Transverse colon (tissue), 4 donors: ENCODE data around the gene KANTR. TPM values are rescaled to one million over a fixed set of nuclear protein-coding genes. Genes with fewer than 3 reads are reported as not detected.

ENCODE experiments used
- DNase-seq: peaks from one replicate; pipeline ENCODE4 v3.0.0-alpha.2; 2019
- H3K27ac ChIP-seq, 4 donors: fragments of 200-600 bp; sonication (generic); 2 replicates each; pipeline ENCODE4 v1.5.1; 2016 to 2018; ENCODE audit warnings: inconsistent platforms in 4 of 4
- H3K27me3 ChIP-seq: fragments of 200-600 bp; sonication (generic); 2 replicates; pipeline ENCODE4 v1.5.1; 2017; ENCODE audit warnings: inconsistent platforms
- H3K36me3 ChIP-seq, 4 donors: fragments of 200-600 bp; sonication (generic); 2 replicates each; pipeline ENCODE4 v1.5.1; 2017 to 2019; ENCODE audit warnings: inconsistent platforms in 4 of 4
- H3K4me1 ChIP-seq, 4 donors: fragments of 200-600 bp; sonication (generic); 2 replicates each; pipeline ENCODE4 v1.5.1; 2017 to 2020; ENCODE audit warnings: inconsistent platforms in 4 of 4
- H3K4me3 ChIP-seq, 4 donors: fragments of 200-600 bp; sonication (generic); 1 replicate in 1 of 4; 2 replicates in 3 of 4; pipeline versions ENCODE4 v1.5.1 to v1.6.1; 2017 to 2019; ENCODE audit warnings: inconsistent platforms in 4 of 4
- H3K9me3 ChIP-seq, 2 donors: fragments of 200-600 bp; sonication (generic); 2 replicates each; pipeline ENCODE4 v1.5.1; 2017 to 2019; ENCODE audit warnings: inconsistent platforms in 2 of 2
- CTCF ChIP-seq, 5 experiments: fragments of 200-600 bp in 3 of 5; fragments of 450-650 bp in 2 of 5; sonication (generic) in 3 of 5; IDR thresholded peaks; 1 replicate in 2 of 5; 2 replicates in 3 of 5; pipeline ENCODE4 v1.5.1; 2016 to 2017; ENCODE audit warnings: antibody characterized with exemption in 5 of 5, inconsistent platforms in 3 of 5, mild to moderate bottlenecking in 2 of 5, moderate library complexity in 1 of 5
- EP300 ChIP-seq: sonication (generic); formaldehyde crosslinking; IDR thresholded peaks from one replicate; pipeline ENCODE4 v1.6.1; 2017; ENCODE audit warnings: antibody characterized with exemption, low read depth
- POLR2A ChIP-seq: fragments of 450-650 bp; IDR thresholded peaks from one replicate; pipeline ENCODE4 v1.6.1; 2016; ENCODE audit warnings: antibody characterized with exemption, mild to moderate bottlenecking, moderate library complexity
- POLR2AphosphoS5 ChIP-seq, 3 donors: sonication (generic); formaldehyde crosslinking; IDR thresholded peaks; one replicate each; pipeline ENCODE4 v1.6.1; 2016; ENCODE audit warnings: antibody characterized with exemption in 3 of 3
- WGBS, 2 donors: methylation state at CpG; one replicate each; pipeline ENCODE4 v1.1.5; 2018; ENCODE audit warnings: low coverage in 1 of 2; 5-methylcytosine and 5-hydroxymethylcytosine counted together
- in situ Hi-C, 4 donors: fragments of 200-750 bp; cut with MboI; loops; one replicate each; pipeline versions ENCODE4 v1.15.0 to v1.15.1; 2017; ENCODE audit warnings: low sequenced_read_pairs in 3 of 4, low pct_ligation_motif_present in 1 of 4, low pct_unique_long_range_greater_than_20kb in 1 of 4
- intact Hi-C: fragments of 100-400 bp; cut with DNase I; formaldehyde crosslinking; loops from one replicate; pipeline ENCODE4 v1.15.1; 2023; ENCODE audit warnings: low total_unique reads
- total RNA-seq, 4 donors: library from RNA; depleted of rRNA; stranded (reverse); fragments of >200 nt; gene quantifications; one replicate each; pipeline ENCODE4 v1.1.0, GENCODE V29; 2016

KANTR gene
- total RNA-seq, 4 donors from 2014 or later: 13.4 to 141 (median 17.9) TPM

GRCh38 chrX:53126377-53126776 lies 32.4 kb downstream of the KANTR start:
- 92% methylated on average over 2 of the region's 2 CpGs; no CpG with 5 or more reads in 1 of the 2 donors for WGBS, 2 donors
- no peaks in the 10 kb centered on the region for H3K9me3 ChIP-seq
- TF ChIP-seq CTCF (IDR thresholded peaks at IDR 0.05): no peak
- no peak for TF ChIP-seq EP300
- no peak for TF ChIP-seq POLR2AphosphoS5 (IDR thresholded peaks at IDR 0.05)
- TF ChIP-seq POLR2A: no peak
- H3K27me3 ChIP-seq: no peaks in the 10 kb centered on the region
- in situ Hi-C loops (no loop called here), intact Hi-C loops (no loop called here)
- no peaks in the 10 kb centered on the region for H3K36me3 ChIP-seq
- no peaks in the 10 kb centered on the region for H3K4me1 ChIP-seq
- no peak for DNase-seq
- H3K27ac ChIP-seq: no peak overlapping the region
- no peak overlapping the region for H3K4me3 ChIP-seq

GRCh38 chrX:53128097-53128749 lies 34.3 kb downstream of the KANTR start:
- no peak for DNase-seq
- WGBS, 2 donors: 82% methylated on average over 3 of the region's 3 CpGs; no CpG with 5 or more reads in 1 of the 2 donors
- intact Hi-C loops (no loop called here), in situ Hi-C loops (no loop called here)
- H3K27me3 ChIP-seq: no peaks in the 10 kb centered on the region
- no peaks in the 10 kb centered on the region for H3K4me1 ChIP-seq
- no peaks in the 10 kb centered on the region for H3K9me3 ChIP-seq
- TF ChIP-seq POLR2AphosphoS5 (IDR thresholded peaks at IDR 0.05) (no peak), EP300 (no peak), POLR2A (no peak), CTCF (IDR thresholded peaks at IDR 0.05) (no peak)
- H3K27ac ChIP-seq: no peak overlapping the region
- H3K4me3 ChIP-seq: no peak overlapping the region
- H3K36me3 ChIP-seq: no peaks in the 10 kb centered on the region

- no peaks in the 10 kb centered on the region for H3K4me1 ChIP-seq
- H3K9me3 ChIP-seq: no peaks in the 10 kb centered on the region
- WGBS, 2 donors: 100% methylated on average over 4 of the region's 4 CpGs; no CpG with 5 or more reads in 1 of the 2 donors
- DNase-seq: no peak
- H3K27ac ChIP-seq: no peak overlapping the region
- no peaks in the 10 kb centered on the region for H3K27me3 ChIP-seq
- no peak overlapping the region for H3K4me3 ChIP-seq
- intact Hi-C loops (no loop called here), in situ Hi-C loops (no loop called here)
- TF ChIP-seq EP300: no peak
- no peak for TF ChIP-seq CTCF (IDR thresholded peaks at IDR 0.05)
- no peaks in the 10 kb centered on the region for H3K36me3 ChIP-seq
Observed at GRCh38 chrX:53133400-53133799, 39.5 kb downstream of the KANTR start.

GRCh38 chrX:53135581-53135980 lies 41.6 kb downstream of the KANTR start:
- no peak overlapping the region for H3K4me3 ChIP-seq
- in situ Hi-C loops (no loop called here), intact Hi-C loops (no loop called here)
- TF ChIP-seq CTCF (IDR thresholded peaks at IDR 0.05) (no peak), POLR2A (no peak)
- DNase-seq: no peak
- no peaks in the 10 kb centered on the region for H3K4me1 ChIP-seq
- H3K27ac ChIP-seq: no peak overlapping the region
- WGBS, 2 donors: 81 to 100% methylated on average over 2 of the region's 2 CpGs
- no peaks in the 10 kb centered on the region for H3K27me3 ChIP-seq
- no peaks in the 10 kb centered on the region for H3K9me3 ChIP-seq
- H3K36me3 ChIP-seq: no peaks in the 10 kb centered on the region
